SHP77 (cell line): Measurements from ENCODE around the gene SNRNP70.

Experiments
- DNase-seq, 2 experiments: peaks; one replicate each; lab custom pipeline; 2025; lab: John Stamatoyannopoulos, UW

Gene SNRNP70

GRCh38 chr19:49148044-49148682 lies 62.9 kb downstream of the SNRNP70 start:
- no peak for DNase-seq

- DNase-seq, result peak; percentile 80 to 90
These were observed 63.8 kb downstream of the SNRNP70 start for GRCh38 chr19:49148784-49149651.

- DNase-seq, result peak; percentile 50 to 58
These were observed 64.4 kb downstream of the SNRNP70 start for GRCh38 chr19:49149652-49150105.

- peak; percentile 81 to 87 for DNase-seq
These were observed 65.1 kb downstream of the SNRNP70 start for GRCh38 chr19:49150106-49150943.

GRCh38 chr19:49150944-49151243 lies 65.6 kb downstream of the SNRNP70 start:
- DNase-seq, result no peak

GRCh38 chr19:49151267-49152118 lies 66.2 kb downstream of the SNRNP70 start:
- peak; percentile 77 to 84 for DNase-seq

- no peak for DNase-seq
These were observed 66.9 kb downstream of the SNRNP70 start for GRCh38 chr19:49152119-49152550.

- DNase-seq, result no peak
These were observed 68.0 kb downstream of the SNRNP70 start for GRCh38 chr19:49153167-49153809.

- no peak for DNase-seq
These were observed 69.0 kb downstream of the SNRNP70 start for GRCh38 chr19:49154279-49154678.

- DNase-seq, result no peak
These were observed 70.0 kb downstream of the SNRNP70 start, which contains the start of gene HRC for GRCh38 chr19:49155005-49155819. Gene HRC, minus strand, starts transcription at chr19:49155396. Its CDS starts 159 bp downstream, at chr19:49155237.

- no peak for DNase-seq
These were observed 70.6 kb downstream of the SNRNP70 start for GRCh38 chr19:49155820-49156346.

GRCh38 chr19:49157445-49158224 lies 72.4 kb downstream of the SNRNP70 start, which contains the start of gene TRPM4:
Gene TRPM4, plus strand, starts transcription at chr19:49157792. Its CDS starts 75 bp downstream, at chr19:49157867.
- peak; percentile 49 to 78 for DNase-seq
